ENCODE measurements around the gene SCAPER.

Gene SCAPER

DNA sequence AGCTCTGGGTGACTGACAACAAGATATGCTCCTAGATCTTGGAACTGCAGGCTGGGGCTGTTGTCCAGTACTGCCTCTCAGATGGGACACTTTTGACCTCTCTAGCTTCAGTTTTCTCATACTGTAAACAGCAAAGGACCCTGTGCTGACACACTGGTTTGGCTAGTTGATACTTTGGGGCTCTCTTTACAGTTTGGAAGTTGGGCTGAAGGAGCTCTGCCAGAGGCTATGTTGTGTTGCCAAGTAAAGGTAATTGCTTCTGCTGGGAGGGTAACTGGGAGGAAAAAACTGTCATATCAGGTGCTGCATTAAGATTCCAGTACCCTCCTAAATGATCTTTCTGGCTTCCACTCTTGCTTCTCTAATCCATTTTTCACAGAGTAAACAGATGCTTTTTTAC, 514.6 kb downstream of the SCAPER start:
- Histone ChIP-seq H3K4me1 (no peaks in the 10 kb centered on the region), H3K79me2 (no peaks in the 10 kb centered on the region), H3K27ac (no peak overlapping the region), H3K9me3 (ENCODE audit: control insufficient read depth, low read length) (no peaks in the 10 kb centered on the region), H2AFZ (no peak overlapping the region), H3K9ac (no peak overlapping the region), H3K4me2 (ENCODE audit: low read length) (no peak overlapping the region), H3K27me3 (ENCODE audit: control insufficient read depth, insufficient read depth, low read length) (no peaks in the 10 kb centered on the region), H3K4me3 (ENCODE audit: low read depth, low read length) (no peak overlapping the region), H3K36me3 (ENCODE audit: control insufficient read depth, insufficient read depth, low read length) (no peaks in the 10 kb centered on the region)
- TF ChIP-seq, protein P1, sequence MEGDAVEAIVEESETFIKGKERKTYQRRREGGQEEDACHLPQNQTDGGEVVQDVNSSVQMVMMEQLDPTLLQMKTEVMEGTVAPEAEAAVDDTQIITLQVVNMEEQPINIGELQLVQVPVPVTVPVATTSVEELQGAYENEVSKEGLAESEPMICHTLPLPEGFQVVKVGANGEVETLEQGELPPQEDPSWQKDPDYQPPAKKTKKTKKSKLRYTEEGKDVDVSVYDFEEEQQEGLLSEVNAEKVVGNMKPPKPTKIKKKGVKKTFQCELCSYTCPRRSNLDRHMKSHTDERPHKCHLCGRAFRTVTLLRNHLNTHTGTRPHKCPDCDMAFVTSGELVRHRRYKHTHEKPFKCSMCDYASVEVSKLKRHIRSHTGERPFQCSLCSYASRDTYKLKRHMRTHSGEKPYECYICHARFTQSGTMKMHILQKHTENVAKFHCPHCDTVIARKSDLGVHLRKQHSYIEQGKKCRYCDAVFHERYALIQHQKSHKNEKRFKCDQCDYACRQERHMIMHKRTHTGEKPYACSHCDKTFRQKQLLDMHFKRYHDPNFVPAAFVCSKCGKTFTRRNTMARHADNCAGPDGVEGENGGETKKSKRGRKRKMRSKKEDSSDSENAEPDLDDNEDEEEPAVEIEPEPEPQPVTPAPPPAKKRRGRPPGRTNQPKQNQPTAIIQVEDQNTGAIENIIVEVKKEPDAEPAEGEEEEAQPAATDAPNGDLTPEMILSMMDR (IDR thresholded peaks at IDR 0.05), result no peak

DNA sequence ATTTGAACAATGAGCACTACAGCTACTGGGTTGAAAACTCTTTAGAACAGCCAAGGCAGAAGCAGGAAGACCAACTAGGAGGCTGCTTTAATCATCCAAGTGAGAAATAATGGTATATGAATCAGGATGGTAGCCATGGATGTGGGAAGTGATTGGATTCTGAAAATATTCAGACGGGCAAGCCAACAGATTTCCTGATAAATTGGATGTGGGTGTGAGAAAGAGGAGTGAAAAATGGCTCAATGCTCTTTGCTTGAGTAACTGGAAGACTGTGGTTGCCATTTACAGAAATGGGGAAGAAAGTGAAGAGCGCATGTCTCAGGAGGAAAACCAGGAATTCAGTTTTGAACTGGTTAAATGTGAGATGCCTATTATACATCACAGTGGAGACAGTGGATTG, 518.2 kb downstream of the SCAPER start:
- H3K27me3 ChIP-seq (ENCODE audit: control insufficient read depth, insufficient read depth, low read length), result no peaks in the 10 kb centered on the region
- TF ChIP-seq, protein P1 (IDR thresholded peaks at IDR 0.05), result no peak
- H3K9me3 ChIP-seq (ENCODE audit: control insufficient read depth, low read length), result no peaks in the 10 kb centered on the region
- no peaks in the 10 kb centered on the region for H3K36me3 ChIP-seq (ENCODE audit: control insufficient read depth, insufficient read depth, low read length)
- no peak overlapping the region for H3K27ac ChIP-seq
- no peaks in the 10 kb centered on the region for H3K79me2 ChIP-seq
- no peak overlapping the region for H2AFZ ChIP-seq
- H3K4me1 ChIP-seq, result no peaks in the 10 kb centered on the region
- no peak overlapping the region for H3K9ac ChIP-seq
- no peak overlapping the region for H3K4me3 ChIP-seq (ENCODE audit: low read depth, low read length)
- no peak overlapping the region for H3K4me2 ChIP-seq (ENCODE audit: low read length)

GRCh38 chr15:76386178-76386577, 519.0 kb downstream of the SCAPER start:
- H3K79me2 ChIP-seq, result no peaks in the 10 kb centered on the region
- H3K4me2 ChIP-seq (ENCODE audit: low read length), result no peak overlapping the region
- TF ChIP-seq, protein P1 (IDR thresholded peaks at IDR 0.05), result no peak
- H3K9ac ChIP-seq, result no peak overlapping the region
- no peaks in the 10 kb centered on the region for H3K9me3 ChIP-seq (ENCODE audit: control insufficient read depth, low read length)
- no peaks in the 10 kb centered on the region for H3K36me3 ChIP-seq (ENCODE audit: control insufficient read depth, insufficient read depth, low read length)
- no peaks in the 10 kb centered on the region for H3K27me3 ChIP-seq (ENCODE audit: control insufficient read depth, insufficient read depth, low read length)
- H3K27ac ChIP-seq, result no peak overlapping the region
- H2AFZ ChIP-seq, result no peak overlapping the region
- no peaks in the 10 kb centered on the region for H3K4me1 ChIP-seq
- no peak overlapping the region for H3K4me3 ChIP-seq (ENCODE audit: low read depth, low read length)

DNA sequence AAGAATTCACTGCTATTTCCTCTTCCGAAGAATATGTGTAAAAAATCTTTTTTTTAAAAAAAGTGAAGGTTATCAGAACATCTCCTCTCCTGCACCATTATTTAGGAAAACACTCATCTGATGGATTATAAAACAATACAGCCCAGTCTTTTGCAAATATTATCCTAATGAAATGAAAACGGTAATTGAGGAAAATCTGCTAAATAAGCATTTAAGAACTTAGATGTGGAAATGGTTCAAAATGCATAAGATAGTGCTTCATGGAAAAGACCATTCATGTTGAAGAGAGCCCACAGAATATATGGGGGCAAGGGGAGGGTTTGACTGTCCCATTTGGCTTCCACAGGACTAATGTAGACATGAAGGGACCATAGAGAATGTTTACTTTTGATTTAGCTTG, 520.7 kb downstream of the SCAPER start:
- H3K4me1 ChIP-seq, result no peaks in the 10 kb centered on the region
- H3K4me3 ChIP-seq (ENCODE audit: low read depth, low read length), result no peak overlapping the region
- H2AFZ ChIP-seq, result no peak overlapping the region
- H3K79me2 ChIP-seq, result no peaks in the 10 kb centered on the region
- no peak overlapping the region for H3K9ac ChIP-seq
- TF ChIP-seq, protein P1 (IDR thresholded peaks at IDR 0.05), result no peak
- H3K27ac ChIP-seq, result no peak overlapping the region
- no peaks in the 10 kb centered on the region for H3K36me3 ChIP-seq (ENCODE audit: control insufficient read depth, insufficient read depth, low read length)
- H3K27me3 ChIP-seq (ENCODE audit: control insufficient read depth, insufficient read depth, low read length), result no peaks in the 10 kb centered on the region
- no peaks in the 10 kb centered on the region for H3K9me3 ChIP-seq (ENCODE audit: control insufficient read depth, low read length)
- H3K4me2 ChIP-seq (ENCODE audit: low read length), result no peak overlapping the region

- no peaks in the 10 kb centered on the region for H3K79me2 ChIP-seq
- H3K9ac ChIP-seq, result no peak overlapping the region
- H3K27ac ChIP-seq, result no peak overlapping the region
- no peak overlapping the region for H2AFZ ChIP-seq
- H3K9me3 ChIP-seq (ENCODE audit: control insufficient read depth, low read length), result no peaks in the 10 kb centered on the region
- H3K4me3 ChIP-seq (ENCODE audit: low read depth, low read length), result no peak overlapping the region
- TF ChIP-seq, protein P1 (IDR thresholded peaks at IDR 0.05), result no peak
- no peak overlapping the region for H3K4me2 ChIP-seq (ENCODE audit: low read length)
- H3K36me3 ChIP-seq (ENCODE audit: control insufficient read depth, insufficient read depth, low read length), result no peaks in the 10 kb centered on the region
- H3K4me1 ChIP-seq, result no peaks in the 10 kb centered on the region
- no peaks in the 10 kb centered on the region for H3K27me3 ChIP-seq (ENCODE audit: control insufficient read depth, insufficient read depth, low read length)
Measured at GRCh38 chr15:76382987-76383728, 522.0 kb downstream of the SCAPER start.
